T-cell (primary cell): ENCODE results near the gene MMP28. TPM values are rescaled to one million over a fixed set of nuclear protein-coding genes. Genes with fewer than 3 reads are reported as not detected.

Experiments
- ATAC-seq, 4 experiments: fragments of 200-7000 bp in 3 of 4; fragments of 150-1000 bp in 1 of 4; cut with Tn5 transposase; replicated peaks in 1 of 4; 1 replicate in 3 of 4; 2 replicates in 1 of 4; pipeline ENCODE4 v1.10.0; 2021; ENCODE audit warnings: moderate library complexity in 3 of 4, mild to moderate bottlenecking in 2 of 4, moderate number of reproducible peaks in 1 of 4
- CTCF ChIA-PET, 2 donors: fragments of 300-600 bp; sonication (Branson Sonifier 250); formaldehyde crosslinking; loops; one replicate each; lab custom pipeline; 2022; ENCODE audit warnings: antibody characterized with exemption in 2 of 2; lab: Charles Lee
- POLR2A ChIA-PET, 2 donors: fragments of 300-600 bp; sonication (Branson Sonifier 250); formaldehyde crosslinking; loops; one replicate each; lab custom pipeline; 2022; ENCODE audit warnings: antibody characterized with exemption in 2 of 2; lab: Charles Lee
- DNase-seq, 35 experiments: peaks; one replicate each; pipeline versions ENCODE4 v3.0.0 to v3.0.0-alpha.2; 2013 to 2023
- H3K27ac ChIP-seq: one replicate; pipeline ENCODE4 v1.5.1; 2013; ENCODE audit warnings: low read length
- H3K27me3 ChIP-seq, 2 experiments: replicated peaks in 1 of 2; 1 replicate in 1 of 2; 2 replicates in 1 of 2; pipeline versions ENCODE4 v1.6.1 to v1.7.0; 2013; ENCODE audit warnings: low read length in 1 of 2, mixed read lengths in 1 of 2; ENCODE audit not compliant: control insufficient read depth in 2 of 2, insufficient read depth in 2 of 2; ENCODE audit errors: extremely low read depth in 1 of 2
- H3K36me3 ChIP-seq, 2 donors: 1 replicate in 1 of 2; 2 replicates in 1 of 2; pipeline versions ENCODE4 v1.6.1 to v1.7.0; 2013; ENCODE audit warnings: low read length in 1 of 2; ENCODE audit not compliant: control insufficient read depth in 2 of 2, insufficient read depth in 1 of 2; ENCODE audit errors: extremely low read depth in 1 of 2
- H3K4me1 ChIP-seq, 2 experiments: 1 replicate in 1 of 2; 2 replicates in 1 of 2; pipeline versions ENCODE4 v1.6.1 to v1.7.0; 2013; ENCODE audit warnings: low read length in 2 of 2, mixed read lengths in 1 of 2; ENCODE audit not compliant: insufficient read depth in 2 of 2, control insufficient read depth in 1 of 2; ENCODE audit errors: extremely low read depth in 1 of 2
- H3K4me3 ChIP-seq, 2 donors: 1 replicate in 1 of 2; 2 replicates in 1 of 2; pipeline versions ENCODE4 v1.5.1 to v1.7.0; 2013; ENCODE audit warnings: mild to moderate bottlenecking in 2 of 2, low read length in 1 of 2, moderate library complexity in 1 of 2; ENCODE audit not compliant: control insufficient read depth in 1 of 2; ENCODE audit errors: extremely low read depth in 1 of 2
- H3K9me3 ChIP-seq: 2 replicates; pipeline ENCODE4 v1.7.0; 2013
- H3K27ac Mint-ChIP-seq, 2 donors: one replicate each; pipeline ENCODE4 v1.8.0; 2020 to 2021; ENCODE audit warnings: mild to moderate bottlenecking in 2 of 2, mixed read lengths in 2 of 2
- H3K27me3 Mint-ChIP-seq, 2 donors: one replicate each; pipeline ENCODE4 v1.8.0; 2021 to 2022; ENCODE audit warnings: mixed read lengths in 2 of 2
- H3K36me3 Mint-ChIP-seq: one replicate; pipeline ENCODE4 v1.8.0; 2021; ENCODE audit warnings: mixed read lengths
- H3K4me1 Mint-ChIP-seq, 3 donors: one replicate each; pipeline ENCODE4 v1.8.0; 2020 to 2022; ENCODE audit warnings: mixed read lengths in 3 of 3, mild to moderate bottlenecking in 1 of 3
- H3K4me3 Mint-ChIP-seq, 3 donors: one replicate each; pipeline ENCODE4 v1.8.0; 2020 to 2022; ENCODE audit warnings: mild to moderate bottlenecking in 3 of 3, mixed read lengths in 3 of 3, moderate library complexity in 3 of 3
- H3K9me3 Mint-ChIP-seq, 3 donors: one replicate each; pipeline ENCODE4 v1.8.0; 2020 to 2022; ENCODE audit warnings: mixed read lengths in 3 of 3
- WGBS: methylation state at CpG from one replicate; pipeline ENCODE4 v1.1.5; 2013; ENCODE audit warnings: missing lambda C conversion rate; ENCODE audit not compliant: insufficient coverage; 5-methylcytosine and 5-hydroxymethylcytosine counted together
- total RNA-seq, 35 experiments: library from RNA in 6 of 35; stranded (reverse) in 6 of 35; fragments of 120-200 nt in 1 of 35; gene quantifications; one replicate each; pipeline versions ENCODE4 v1.2.1 to v1.2.4 and lab custom pipeline; 2013 to 2026

Gene MMP28
- total RNA-seq, 5 donors from 2014 or later (not counting 1 experiment from before 2014, with no cell fraction given) = 3.4 to 11.4 (median 6.9) TPM

- WGBS = 40% methylated on average over 7 of the region's 8 CpGs
- H3K27ac Mint-ChIP-seq = no peak overlapping the region
- no peaks in the 10 kb centered on the region for H3K36me3 ChIP-seq
These were observed 427 bp upstream of the MMP28 start for GRCh38 chr17:35795871-35796265.

DNA sequence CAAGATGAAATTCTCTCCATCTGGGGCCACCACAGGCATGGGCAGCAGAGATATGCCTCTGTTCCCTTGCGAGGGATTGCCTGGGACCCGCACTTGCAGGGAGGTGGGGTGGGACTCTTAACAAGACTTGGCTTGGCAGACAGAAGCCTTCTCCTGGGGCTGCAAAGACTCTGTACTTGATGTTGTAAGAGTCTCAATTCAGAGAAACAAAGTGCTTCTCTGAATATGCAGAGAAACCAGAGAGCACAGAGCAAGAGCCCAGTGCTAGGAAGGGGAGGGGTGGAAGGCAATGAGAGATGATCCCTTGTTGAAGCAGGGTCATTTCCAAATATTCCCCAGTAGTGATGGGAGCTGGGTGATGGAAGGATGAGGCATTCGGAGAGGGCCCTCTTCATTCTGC is 2.2 kb downstream of the MMP28 start:
- Histone ChIP-seq H3K9me3 (no peaks in the 10 kb centered on the region), H3K27me3 (peaks cover 0 to 42% of the 10 kb centered on the region in 2 experiments), H3K36me3 (no peaks in the 10 kb centered on the region), H3K27ac (no peak overlapping the region), H3K4me1 (peaks cover 0 to 19% of the 10 kb centered on the region in 2 experiments), H3K4me3 (no peak overlapping the region)
- H3K27ac Mint-ChIP-seq = peak overlapping the region in 1 of 2 donors; percentile 31
- no peaks in the 10 kb centered on the region for H3K9me3 Mint-ChIP-seq
- H3K4me1 Mint-ChIP-seq = peaks cover 29 to 39% (median 36%) of the 10 kb centered on the region in 3 donors
- H3K4me3 Mint-ChIP-seq = peak overlapping the region; percentile 43 to 75 (median 55)
- ChIA-PET CTCF (no interaction called here), POLR2A (no interaction called here)
- no peaks in the 10 kb centered on the region for H3K36me3 Mint-ChIP-seq
- ATAC-seq = no peak
- WGBS = 91% methylated on average over 3 of the region's 3 CpGs
- no peak for DNase-seq
- peaks cover 12 to 43% of the 10 kb centered on the region in 2 donors for H3K27me3 Mint-ChIP-seq

More at GRCh38 chr17:35795871-35796265, 427 bp upstream of the MMP28 start:
- ChIA-PET CTCF (interaction anchor here (0.9 to 1.1 kb wide), 2 partner anchors 32 to 38 kb away, joined by 3 read pairs; no protein-coding TSS in a partner anchor), POLR2A (no interaction called here)
- ATAC-seq = no peak
- H3K4me1 Mint-ChIP-seq = peaks cover 22 to 29% (median 27%) of the 10 kb centered on the region in 3 donors
- no peaks in the 10 kb centered on the region for H3K9me3 Mint-ChIP-seq
- H3K4me3 Mint-ChIP-seq = peak overlapping the region; percentile 72 to 78 (median 75)
- DNase-seq = no peak
- Histone ChIP-seq H3K9me3 (no peaks in the 10 kb centered on the region), H3K4me1 (peaks cover 0 to 17% of the 10 kb centered on the region in 2 experiments), H3K27ac (no peak overlapping the region), H3K4me3 (peak overlapping the region; percentile 45 to 66), H3K27me3 (peaks cover 0 to 42% of the 10 kb centered on the region in 2 experiments)
- H3K27me3 Mint-ChIP-seq = peaks cover 12 to 47% of the 10 kb centered on the region in 2 donors
- H3K36me3 Mint-ChIP-seq = no peaks in the 10 kb centered on the region

- H3K36me3 ChIP-seq = no peaks in the 10 kb centered on the region
- no peak overlapping the region for H3K27ac ChIP-seq
- H3K4me3 ChIP-seq = no peak overlapping the region
- 89% methylated on average over 4 of the region's 9 CpGs for WGBS
- H3K9me3 Mint-ChIP-seq = no peaks in the 10 kb centered on the region
- ChIA-PET CTCF (interaction anchor here (0.7 to 0.9 kb wide), 2 partner anchors 29 to 768 kb away, joined by 3 to 10 read pairs; no protein-coding TSS in a partner anchor), POLR2A (no interaction called here)
- ATAC-seq = no peak
- peaks cover 12 to 33% of the 10 kb centered on the region in 2 donors for H3K27me3 Mint-ChIP-seq
- no peak for DNase-seq
- peaks cover 36 to 41% (median 38%) of the 10 kb centered on the region in 3 donors for H3K4me1 Mint-ChIP-seq
- no peaks in the 10 kb centered on the region for H3K36me3 Mint-ChIP-seq
- H3K4me1 ChIP-seq = peaks cover 0 to 19% of the 10 kb centered on the region in 2 experiments
- peak overlapping the region in 1 of 2 donors; percentile 53 for H3K27ac Mint-ChIP-seq
- H3K4me3 Mint-ChIP-seq = no peak overlapping the region
- H3K9me3 ChIP-seq = no peaks in the 10 kb centered on the region
- peaks cover 0 to 33% of the 10 kb centered on the region in 2 experiments for H3K27me3 ChIP-seq
These were observed 3.6 kb downstream of the MMP28 start for GRCh38 chr17:35791681-35792350.

DNA sequence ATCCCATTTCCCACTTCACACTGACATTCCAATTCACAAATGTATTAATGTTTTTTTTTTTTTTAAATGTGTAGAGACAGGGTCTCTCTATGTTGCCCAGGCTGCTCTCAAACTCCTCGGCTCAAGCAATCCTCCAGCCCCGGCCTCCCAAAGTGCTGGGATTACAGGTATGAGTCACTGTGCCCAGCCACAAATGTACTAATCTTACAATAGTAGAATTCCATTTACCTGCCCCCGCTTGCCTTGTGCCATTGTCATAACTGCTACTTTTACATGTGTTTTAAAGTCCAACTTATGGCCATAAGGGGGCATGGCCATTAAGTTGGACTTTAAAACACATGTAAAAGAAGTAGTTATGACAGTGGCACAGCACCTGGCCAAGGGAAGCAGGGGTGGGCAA is 4.6 kb downstream of the MMP28 start:
- H3K27me3 ChIP-seq = peaks cover 0 to 32% of the 10 kb centered on the region in 2 experiments
- Mint-ChIP-seq H3K27ac (peak overlapping the region in 1 of 2 donors; percentile 64), H3K9me3 (no peaks in the 10 kb centered on the region), H3K4me1 (peaks cover 30 to 38% (median 37%) of the 10 kb centered on the region in 3 donors), H3K4me3 (no peak overlapping the region), H3K27me3 (peaks cover 12 to 28% of the 10 kb centered on the region in 2 donors), H3K36me3 (no peaks in the 10 kb centered on the region)
- ChIA-PET CTCF (no interaction called here), POLR2A (no interaction called here)
- DNase-seq (no peak), ATAC-seq (no peak)
- no peak overlapping the region for H3K4me3 ChIP-seq
- 90% methylated on average over 2 of the region's 3 CpGs for WGBS
- no peaks in the 10 kb centered on the region for H3K9me3 ChIP-seq
- peaks cover 0 to 17% of the 10 kb centered on the region in 2 experiments for H3K4me1 ChIP-seq
- H3K27ac ChIP-seq = no peak overlapping the region
- H3K36me3 ChIP-seq = no peaks in the 10 kb centered on the region

DNA sequence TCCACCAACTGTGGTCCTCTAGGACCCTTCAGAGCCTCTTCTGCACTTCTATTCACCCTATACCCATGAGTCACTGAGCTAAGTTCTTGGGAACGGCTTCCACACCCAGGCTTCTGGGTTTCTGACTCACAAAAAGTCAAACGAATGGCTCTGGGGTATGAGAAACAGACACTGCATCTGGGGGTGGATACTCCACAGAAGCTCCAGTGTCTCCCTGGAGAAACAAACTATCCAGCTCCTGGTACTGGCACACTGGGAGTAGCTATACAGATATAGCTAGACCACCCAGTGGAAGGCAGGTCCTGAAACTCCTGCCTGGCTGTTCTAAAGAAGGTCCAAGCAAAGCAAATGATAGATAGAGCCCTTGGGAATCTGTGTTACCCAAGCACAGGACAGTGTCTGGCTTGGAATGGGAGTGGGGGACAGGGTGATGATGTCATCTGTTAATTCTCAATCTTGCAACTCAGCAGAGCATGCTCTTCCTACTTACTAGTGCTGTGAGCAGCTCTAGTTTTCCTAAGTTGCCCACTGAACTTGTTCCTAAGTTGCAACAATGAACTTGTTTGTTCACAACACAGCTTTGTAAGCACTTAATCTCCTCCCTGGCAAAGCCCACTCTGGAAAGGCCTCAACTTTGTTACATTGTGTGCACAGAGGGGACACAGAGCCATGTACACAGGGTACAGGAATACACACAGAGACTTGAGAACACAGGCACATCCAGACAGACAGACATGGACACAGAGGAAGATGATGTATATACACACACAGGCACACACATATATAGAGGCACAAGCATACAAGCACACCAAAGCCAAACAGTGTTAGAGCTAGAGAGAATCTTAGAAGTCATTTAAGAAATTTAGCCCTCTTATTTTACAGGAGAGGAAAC is 6.7 kb downstream of the MMP28 start:
- peaks cover 21 to 32% (median 32%) of the 10 kb centered on the region in 3 donors for H3K4me1 Mint-ChIP-seq

DNA sequence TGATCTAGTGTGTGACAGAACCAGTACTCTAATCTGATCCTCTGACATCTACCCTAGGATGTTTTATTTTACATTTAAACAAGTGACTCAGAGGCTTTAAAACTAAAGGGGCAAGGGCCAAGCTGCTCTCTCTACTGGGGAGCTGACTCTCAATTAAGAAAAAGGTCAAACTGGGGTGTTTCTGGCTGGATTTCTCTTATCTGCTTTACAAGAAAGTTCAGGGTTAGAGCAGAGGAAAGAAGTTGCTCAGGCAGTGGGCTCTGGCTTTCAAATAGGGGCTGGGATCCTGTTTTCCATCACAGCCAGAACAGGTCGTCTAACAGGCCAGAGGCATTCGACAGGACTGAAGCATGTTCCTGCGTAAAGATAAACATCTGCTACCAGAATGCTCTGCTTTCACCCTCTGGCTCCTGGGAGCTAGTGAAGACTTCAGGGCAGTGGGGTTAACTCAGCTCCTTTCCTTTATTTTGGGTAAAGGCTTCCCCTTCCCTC is 8.5 kb downstream of the MMP28 start:
- no peaks in the 10 kb centered on the region for H3K9me3 ChIP-seq
- ATAC-seq (no peak), DNase-seq (no peak)
- H3K9me3 Mint-ChIP-seq = no peaks in the 10 kb centered on the region
- H3K27me3 Mint-ChIP-seq = peaks cover 3 to 4% of the 10 kb centered on the region in 2 donors
- no peaks in the 10 kb centered on the region for H3K36me3 Mint-ChIP-seq
- no peaks in the 10 kb centered on the region for H3K36me3 ChIP-seq
- H3K27me3 ChIP-seq = peaks cover 0 to 18% of the 10 kb centered on the region in 2 experiments
- peaks cover 0 to 5% of the 10 kb centered on the region in 2 experiments for H3K4me1 ChIP-seq
- no peak overlapping the region for H3K27ac ChIP-seq
- H3K4me1 Mint-ChIP-seq = peaks cover 12 to 23% (median 22%) of the 10 kb centered on the region in 3 donors
- no peak overlapping the region for H3K4me3 ChIP-seq
- H3K4me3 Mint-ChIP-seq = no peak overlapping the region
- no CpG with 5 or more reads among the region's 3 CpGs for WGBS
- H3K27ac Mint-ChIP-seq = no peak overlapping the region
- POLR2A ChIA-PET = no interaction called here
- CTCF ChIA-PET = no interaction called here

More for the DNA sequence above, 6.7 kb downstream of the MMP28 start:
- CTCF ChIA-PET = interaction anchor here in 1 of 2 donors (1.0 to 1.2 kb wide), 2 partner anchors 20 to 119 kb away, joined by 4 read pairs; no protein-coding TSS in a partner anchor
- Histone ChIP-seq H3K4me3 (no peak overlapping the region), H3K27me3 (peaks cover 0 to 22% of the 10 kb centered on the region in 2 experiments), H3K27ac (no peak overlapping the region), H3K36me3 (no peaks in the 10 kb centered on the region), H3K9me3 (no peaks in the 10 kb centered on the region), H3K4me1 (peaks cover 0 to 5% of the 10 kb centered on the region in 2 experiments)
- DNase-seq (no peak), ATAC-seq (peak in 2 of 4 experiments; percentile 42 to 61)
- Mint-ChIP-seq H3K9me3 (no peaks in the 10 kb centered on the region), H3K27me3 (peaks cover 12 to 15% of the 10 kb centered on the region in 2 donors), H3K27ac (peak overlapping the region; percentile 8 to 82), H3K4me3 (peak overlapping the region in 1 of 3 donors; percentile 44), H3K36me3 (no peaks in the 10 kb centered on the region)
- POLR2A ChIA-PET = interaction anchor here in 1 of 2 donors (0.7 kb wide), 1 partner anchor 210 kb away, joined by 4 read pairs; no protein-coding TSS in a partner anchor
- WGBS = 60% methylated on average over 1 of the region's 2 CpGs
